ENCODE results near the gene KLK14.
A peak's percentile ranks its signal among the peaks of the same experiment; 100 is the strongest.

KLK14 gene

GRCh38 chr19:51127755-51128154 lies 45.1 kb upstream of the KLK14 start:
- H2BK5ac ChIP-seq (ENCODE audit: low read depth, low read length, poor library complexity): no peak overlapping the region
- H3K4me1 ChIP-seq (ENCODE audit: control insufficient read depth in 1 of 2, insufficient read depth in 2 of 2, low read length in 2 of 2): no peaks in the 10 kb centered on the region
- no peak overlapping the region for H4K12ac ChIP-seq (ENCODE audit: low read depth, low read length)
- DNase-seq: peak; percentile 28 to 42
- no peak overlapping the region for H2AK5ac ChIP-seq (ENCODE audit: low read length)
- no peak overlapping the region for H3K18ac ChIP-seq (ENCODE audit: low read length)
- H3K27ac ChIP-seq (ENCODE audit: low read depth, low read length): no peak overlapping the region
- no peak overlapping the region for H4K91ac ChIP-seq (ENCODE audit: low read depth, low read length)
- no peaks in the 10 kb centered on the region for H3K79me1 ChIP-seq (ENCODE audit: low read length)
- H3K9me3 ChIP-seq (ENCODE audit: insufficient read depth, low read depth, low read length): no peaks in the 10 kb centered on the region
- no peaks in the 10 kb centered on the region for H3K79me2 ChIP-seq (ENCODE audit: control insufficient read depth, insufficient read depth, low read length, poor library complexity)
- no peak overlapping the region for H2AFZ ChIP-seq (ENCODE audit: insufficient read depth, low read length, poor library complexity)
- H3K14ac ChIP-seq (ENCODE audit: low read length): no peak overlapping the region
- H4K8ac ChIP-seq (ENCODE audit: low read depth, low read length): no peak overlapping the region
- H3K4me2 ChIP-seq (ENCODE audit: low read length): no peak overlapping the region
- no peak overlapping the region for H3K23ac ChIP-seq (ENCODE audit: low read length)
- H3K9ac ChIP-seq (ENCODE audit: low read length): no peak overlapping the region
- no peak overlapping the region for H2BK12ac ChIP-seq (ENCODE audit: low read length)
- no peaks in the 10 kb centered on the region for H3K27me3 ChIP-seq (ENCODE audit: insufficient read depth, low read length)
- H3K36me3 ChIP-seq (ENCODE audit: control insufficient read depth in 1 of 2, insufficient read depth in 2 of 2, low read length in 2 of 2): no peaks in the 10 kb centered on the region
- H2BK120ac ChIP-seq (ENCODE audit: insufficient read depth, low read length, poor library complexity): no peak overlapping the region
- no peak overlapping the region for H3K4ac ChIP-seq (ENCODE audit: low read depth, low read length)
- H3K4me3 ChIP-seq (ENCODE audit: low read depth, low read length): no peak overlapping the region
- WGBS (ENCODE audit: extremely low coverage, insufficient coverage, insufficient read length): no CpG with 5 or more reads among the region's 4 CpGs

DNA sequence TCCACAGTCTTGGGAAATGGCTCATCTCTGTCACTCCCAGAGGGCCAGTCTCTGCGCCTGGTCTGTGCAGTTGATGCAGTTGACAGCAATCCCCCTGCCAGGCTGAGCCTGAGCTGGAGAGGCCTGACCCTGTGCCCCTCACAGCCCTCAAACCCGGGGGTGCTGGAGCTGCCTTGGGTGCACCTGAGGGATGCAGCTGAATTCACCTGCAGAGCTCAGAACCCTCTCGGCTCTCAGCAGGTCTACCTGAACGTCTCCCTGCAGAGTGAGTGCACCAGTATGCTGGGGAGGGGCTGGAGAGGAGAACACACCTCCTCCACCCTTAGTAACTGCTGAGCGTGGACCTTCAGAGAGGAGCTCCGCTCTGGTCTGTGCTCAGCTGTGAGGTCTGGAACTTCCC lies 44.3 kb upstream of the KLK14 start:
- WGBS (ENCODE audit: extremely low coverage, insufficient coverage, insufficient read length): no CpG with 5 or more reads among the region's 6 CpGs
- no peak overlapping the region for H3K9ac ChIP-seq (ENCODE audit: low read length)
- H3K14ac ChIP-seq (ENCODE audit: low read length): no peak overlapping the region
- H4K8ac ChIP-seq (ENCODE audit: low read depth, low read length): no peak overlapping the region
- H4K91ac ChIP-seq (ENCODE audit: low read depth, low read length): no peak overlapping the region
- no peaks in the 10 kb centered on the region for H3K79me2 ChIP-seq (ENCODE audit: control insufficient read depth, insufficient read depth, low read length, poor library complexity)
- no peak overlapping the region for H2AFZ ChIP-seq (ENCODE audit: insufficient read depth, low read length, poor library complexity)
- H3K27ac ChIP-seq (ENCODE audit: low read depth, low read length): no peak overlapping the region
- no peaks in the 10 kb centered on the region for H3K9me3 ChIP-seq (ENCODE audit: insufficient read depth, low read depth, low read length)
- H3K4me3 ChIP-seq (ENCODE audit: low read depth, low read length): no peak overlapping the region
- no peaks in the 10 kb centered on the region for H3K36me3 ChIP-seq (ENCODE audit: control insufficient read depth in 1 of 2, insufficient read depth in 2 of 2, low read length in 2 of 2)
- H3K4me2 ChIP-seq (ENCODE audit: low read length): no peak overlapping the region
- no peak overlapping the region for H2BK120ac ChIP-seq (ENCODE audit: insufficient read depth, low read length, poor library complexity)
- no peak for DNase-seq
- no peak overlapping the region for H4K12ac ChIP-seq (ENCODE audit: low read depth, low read length)
- H2AK5ac ChIP-seq (ENCODE audit: low read length): no peak overlapping the region
- H2BK12ac ChIP-seq (ENCODE audit: low read length): no peak overlapping the region
- no peak overlapping the region for H3K23ac ChIP-seq (ENCODE audit: low read length)
- H3K18ac ChIP-seq (ENCODE audit: low read length): no peak overlapping the region
- no peak overlapping the region for H2BK5ac ChIP-seq (ENCODE audit: low read depth, low read length, poor library complexity)
- no peaks in the 10 kb centered on the region for H3K27me3 ChIP-seq (ENCODE audit: insufficient read depth, low read length)
- H3K79me1 ChIP-seq (ENCODE audit: low read length): no peaks in the 10 kb centered on the region
- no peaks in the 10 kb centered on the region for H3K4me1 ChIP-seq (ENCODE audit: control insufficient read depth in 1 of 2, insufficient read depth in 2 of 2, low read length in 2 of 2)
- H3K4ac ChIP-seq (ENCODE audit: low read depth, low read length): no peak overlapping the region

DNA sequence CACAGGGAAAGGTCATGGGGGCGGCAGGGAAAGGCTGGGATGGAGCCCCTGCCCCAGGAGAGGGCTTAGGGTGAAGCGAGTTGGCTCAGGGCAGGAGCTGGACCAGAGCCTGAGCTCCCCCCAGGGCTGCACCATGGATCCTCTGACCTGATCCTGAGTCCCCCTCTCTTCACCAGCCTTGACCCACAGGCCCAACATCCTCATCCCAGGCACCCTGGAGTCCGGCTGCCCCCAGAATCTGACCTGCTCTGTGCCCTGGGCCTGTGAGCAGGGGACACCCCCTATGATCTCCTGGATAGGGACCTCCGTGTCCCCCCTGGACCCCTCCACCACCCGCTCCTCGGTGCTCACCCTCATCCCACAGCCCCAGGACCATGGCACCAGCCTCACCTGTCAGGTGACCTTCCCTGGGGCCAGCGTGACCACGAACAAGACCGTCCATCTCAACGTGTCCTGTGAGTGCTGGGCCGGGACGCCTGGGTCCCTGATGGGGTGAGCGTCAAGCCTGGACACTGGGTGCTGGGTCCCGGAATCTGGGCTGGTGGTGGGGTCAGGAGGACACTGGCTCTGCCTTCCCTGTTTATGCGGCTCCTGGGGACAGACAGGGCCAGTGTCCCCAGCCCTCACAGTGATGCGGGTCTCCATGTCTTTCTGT lies 42.9 kb upstream of the KLK14 start:
- no peak overlapping the region for H3K18ac ChIP-seq (ENCODE audit: low read length)
- no peak overlapping the region for H4K8ac ChIP-seq (ENCODE audit: low read depth, low read length)
- no peak overlapping the region for H2AK5ac ChIP-seq (ENCODE audit: low read length)
- no peak overlapping the region for H4K12ac ChIP-seq (ENCODE audit: low read depth, low read length)
- H2BK5ac ChIP-seq (ENCODE audit: low read depth, low read length, poor library complexity): no peak overlapping the region
- H2BK120ac ChIP-seq (ENCODE audit: insufficient read depth, low read length, poor library complexity): no peak overlapping the region
- no peaks in the 10 kb centered on the region for H3K79me1 ChIP-seq (ENCODE audit: low read length)
- no peak overlapping the region for H3K23ac ChIP-seq (ENCODE audit: low read length)
- WGBS (ENCODE audit: extremely low coverage, insufficient coverage, insufficient read length): no CpG with 5 or more reads among the region's 16 CpGs
- no peaks in the 10 kb centered on the region for H3K4me1 ChIP-seq (ENCODE audit: control insufficient read depth in 1 of 2, insufficient read depth in 2 of 2, low read length in 2 of 2)
- H3K36me3 ChIP-seq (ENCODE audit: control insufficient read depth in 1 of 2, insufficient read depth in 2 of 2, low read length in 2 of 2): no peaks in the 10 kb centered on the region
- no peaks in the 10 kb centered on the region for H3K79me2 ChIP-seq (ENCODE audit: control insufficient read depth, insufficient read depth, low read length, poor library complexity)
- H3K4ac ChIP-seq (ENCODE audit: low read depth, low read length): no peak overlapping the region
- no peak overlapping the region for H3K27ac ChIP-seq (ENCODE audit: low read depth, low read length)
- no peak overlapping the region for H3K4me3 ChIP-seq (ENCODE audit: low read depth, low read length)
- no peak overlapping the region for H2AFZ ChIP-seq (ENCODE audit: insufficient read depth, low read length, poor library complexity)
- no peak overlapping the region for H3K14ac ChIP-seq (ENCODE audit: low read length)
- H2BK12ac ChIP-seq (ENCODE audit: low read length): no peak overlapping the region
- H3K9ac ChIP-seq (ENCODE audit: low read length): no peak overlapping the region
- no peaks in the 10 kb centered on the region for H3K9me3 ChIP-seq (ENCODE audit: insufficient read depth, low read depth, low read length)
- H3K27me3 ChIP-seq (ENCODE audit: insufficient read depth, low read length): no peaks in the 10 kb centered on the region
- H3K4me2 ChIP-seq (ENCODE audit: low read length): no peak overlapping the region
- DNase-seq: no peak
- no peak overlapping the region for H4K91ac ChIP-seq (ENCODE audit: low read depth, low read length)

DNA sequence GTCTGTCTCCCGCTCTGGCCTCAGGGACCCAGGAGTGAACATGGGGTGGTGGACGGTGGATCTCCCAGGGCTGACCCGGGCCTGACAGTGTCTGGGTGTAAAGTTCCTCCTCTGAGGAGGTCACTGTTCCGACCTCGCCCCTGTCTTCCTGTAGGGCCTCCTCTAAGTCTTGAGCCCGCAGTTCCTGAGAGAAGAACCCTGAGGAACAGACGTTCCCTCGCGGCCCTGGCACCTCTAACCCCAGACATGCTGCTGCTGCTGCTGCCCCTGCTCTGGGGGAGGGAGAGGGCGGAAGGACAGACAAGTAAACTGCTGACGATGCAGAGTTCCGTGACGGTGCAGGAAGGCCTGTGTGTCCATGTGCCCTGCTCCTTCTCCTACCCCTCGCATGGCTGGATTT lies 42.0 kb upstream of the KLK14 start, which contains the start of gene SIGLEC9:
Gene SIGLEC9, plus strand, starts transcription at position 178 of the 400 bp plus-strand sequence. Its CDS starts 69 bp downstream, at position 247.
- H3K23ac ChIP-seq (ENCODE audit: low read length): no peak within 1 kb of the TSS
- no peak within 1 kb of the TSS for H2BK12ac ChIP-seq (ENCODE audit: low read length)
- H3K27ac ChIP-seq (ENCODE audit: low read depth, low read length): no peak within 1 kb of the TSS
- H4K12ac ChIP-seq (ENCODE audit: low read depth, low read length): no peak within 1 kb of the TSS
- no peak within 1 kb of the TSS for H3K4me2 ChIP-seq (ENCODE audit: low read length)
- no peak within 1 kb of the TSS for H3K18ac ChIP-seq (ENCODE audit: low read length)
- H3K4me3 ChIP-seq (ENCODE audit: low read depth, low read length): no peak within 1 kb of the TSS
- H3K9ac ChIP-seq (ENCODE audit: low read length): no peak within 1 kb of the TSS
- H3K79me2 ChIP-seq (ENCODE audit: control insufficient read depth, insufficient read depth, low read length, poor library complexity): no peaks in the 10 kb centered on the region
- H4K8ac ChIP-seq (ENCODE audit: low read depth, low read length): no peak within 1 kb of the TSS
- no peak within 1 kb of the TSS for H2AFZ ChIP-seq (ENCODE audit: insufficient read depth, low read length, poor library complexity)
- H2AK5ac ChIP-seq (ENCODE audit: low read length): no peak within 1 kb of the TSS
- DNase-seq: no peak
- no peak within 1 kb of the TSS for H3K14ac ChIP-seq (ENCODE audit: low read length)
- H4K91ac ChIP-seq (ENCODE audit: low read depth, low read length): no peak within 1 kb of the TSS
- H3K27me3 ChIP-seq (ENCODE audit: insufficient read depth, low read length): no peaks in the 10 kb centered on the region
- no peaks in the 10 kb centered on the region for H3K4me1 ChIP-seq (ENCODE audit: control insufficient read depth in 1 of 2, insufficient read depth in 2 of 2, low read length in 2 of 2)
- no peaks in the 10 kb centered on the region for H3K79me1 ChIP-seq (ENCODE audit: low read length)
- WGBS (ENCODE audit: extremely low coverage, insufficient coverage, insufficient read length): no CpG with 5 or more reads among the region's 14 CpGs
- no peak within 1 kb of the TSS for H3K4ac ChIP-seq (ENCODE audit: low read depth, low read length)
- no peaks in the 10 kb centered on the region for H3K36me3 ChIP-seq (ENCODE audit: control insufficient read depth in 1 of 2, insufficient read depth in 2 of 2, low read length in 2 of 2)
- H2BK5ac ChIP-seq (ENCODE audit: low read depth, low read length, poor library complexity): no peak within 1 kb of the TSS
- H2BK120ac ChIP-seq (ENCODE audit: insufficient read depth, low read length, poor library complexity): no peak within 1 kb of the TSS
- H3K9me3 ChIP-seq (ENCODE audit: insufficient read depth, low read depth, low read length): no peaks in the 10 kb centered on the region

Data from trophoblast cell (in vitro differentiated cells and primary cell).